Calu3 (cell line): ENCODE data around the gene GPX6. TPM values are rescaled to one million over a fixed set of nuclear protein-coding genes. Genes with fewer than 3 reads are reported as not detected.

Source experiments
- BruUV-seq: library from RNA; stranded (reverse); fragments of 400-500 nt; replicated peaks from 2 replicates; lab custom pipeline; 2021; lab: Mats Ljungman, UMichigan
- CTCF ChIA-PET: fragments of 300-600 bp; sonication (Branson Sonifier 250); formaldehyde crosslinking; loops from one replicate; lab custom pipeline; 2022; ENCODE audit warnings: antibody characterized with exemption; lab: Charles Lee
- DNase-seq: peaks from one replicate; pipeline ENCODE4 v3.0.0; 2022
- H3K27ac Mint-ChIP-seq: one replicate; pipeline ENCODE4 v1.8.0; 2022; ENCODE audit warnings: mixed read lengths; ENCODE audit not compliant: unreplicated experiment
- H3K27me3 Mint-ChIP-seq: one replicate; pipeline ENCODE4 v1.8.0; 2022; ENCODE audit warnings: mixed read lengths; ENCODE audit not compliant: unreplicated experiment
- H3K36me3 Mint-ChIP-seq: one replicate; pipeline ENCODE4 v1.8.0; 2022; ENCODE audit warnings: mild to moderate bottlenecking, moderate library complexity, mixed read lengths; ENCODE audit not compliant: insufficient read depth, unreplicated experiment
- H3K4me1 Mint-ChIP-seq: one replicate; pipeline ENCODE4 v1.8.0; 2022; ENCODE audit warnings: mild to moderate bottlenecking, low read depth, mixed read lengths; ENCODE audit not compliant: unreplicated experiment
- H3K4me3 Mint-ChIP-seq: one replicate; pipeline ENCODE4 v1.8.0; 2022; ENCODE audit warnings: mild to moderate bottlenecking, low read depth, moderate library complexity, mixed read lengths; ENCODE audit not compliant: unreplicated experiment
- H3K9me3 Mint-ChIP-seq: one replicate; pipeline ENCODE4 v1.8.0; 2022; ENCODE audit warnings: low read depth, mixed read lengths; ENCODE audit not compliant: unreplicated experiment
- intact Hi-C: fragments of 100-400 bp; cut with micrococcal nuclease; formaldehyde crosslinking; loops from one replicate; pipeline ENCODE4 v1.10.0; 2022; ENCODE audit not compliant: unreplicated experiment
- total RNA-seq: library from RNA; stranded (reverse); gene quantifications from 2 replicates; pipeline ENCODE4 v1.2.3, GENCODE V29; 2022
- TF ChIP-seq, protein P1 (sequence below): fragments of 200-600 bp; IDR thresholded peaks from one replicate; pipeline ENCODE4 v1.8.0; 2022; ENCODE audit warnings: antibody characterized with exemption; ENCODE audit not compliant: unreplicated experiment

GPX6 gene
- total RNA-seq, 1 experiment from 2014 or later, result not detected

DNA sequence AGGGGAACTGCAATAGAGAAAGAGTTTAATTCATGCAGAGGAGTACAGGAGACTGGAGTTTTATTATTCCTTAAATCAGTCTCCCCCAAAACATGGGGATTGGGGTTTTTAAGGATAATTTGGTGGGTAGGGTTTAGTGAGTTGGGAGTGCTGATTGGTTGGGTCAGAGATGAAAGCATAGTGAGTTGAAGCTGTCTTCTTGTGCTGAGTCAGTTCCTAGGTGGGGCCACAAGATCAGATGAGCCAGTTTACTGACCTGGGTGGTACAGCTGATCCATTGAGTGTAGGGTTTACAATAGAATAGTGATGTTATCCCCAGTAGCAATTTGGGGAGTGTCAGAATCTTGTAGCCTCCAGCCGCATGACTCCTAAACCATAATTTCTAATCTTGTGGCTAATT lies 29.1 kb downstream of the GPX6 start:
- H3K9me3 Mint-ChIP-seq, result no peaks in the 10 kb centered on the region
- BruUV-seq, result no TSS peak
- H3K27ac Mint-ChIP-seq, result no peak overlapping the region
- H3K4me3 Mint-ChIP-seq, result no peak overlapping the region
- CTCF ChIA-PET, result no interaction called here
- no peaks in the 10 kb centered on the region for H3K36me3 Mint-ChIP-seq
- no peaks in the 10 kb centered on the region for H3K4me1 Mint-ChIP-seq
- TF ChIP-seq, protein P1, sequence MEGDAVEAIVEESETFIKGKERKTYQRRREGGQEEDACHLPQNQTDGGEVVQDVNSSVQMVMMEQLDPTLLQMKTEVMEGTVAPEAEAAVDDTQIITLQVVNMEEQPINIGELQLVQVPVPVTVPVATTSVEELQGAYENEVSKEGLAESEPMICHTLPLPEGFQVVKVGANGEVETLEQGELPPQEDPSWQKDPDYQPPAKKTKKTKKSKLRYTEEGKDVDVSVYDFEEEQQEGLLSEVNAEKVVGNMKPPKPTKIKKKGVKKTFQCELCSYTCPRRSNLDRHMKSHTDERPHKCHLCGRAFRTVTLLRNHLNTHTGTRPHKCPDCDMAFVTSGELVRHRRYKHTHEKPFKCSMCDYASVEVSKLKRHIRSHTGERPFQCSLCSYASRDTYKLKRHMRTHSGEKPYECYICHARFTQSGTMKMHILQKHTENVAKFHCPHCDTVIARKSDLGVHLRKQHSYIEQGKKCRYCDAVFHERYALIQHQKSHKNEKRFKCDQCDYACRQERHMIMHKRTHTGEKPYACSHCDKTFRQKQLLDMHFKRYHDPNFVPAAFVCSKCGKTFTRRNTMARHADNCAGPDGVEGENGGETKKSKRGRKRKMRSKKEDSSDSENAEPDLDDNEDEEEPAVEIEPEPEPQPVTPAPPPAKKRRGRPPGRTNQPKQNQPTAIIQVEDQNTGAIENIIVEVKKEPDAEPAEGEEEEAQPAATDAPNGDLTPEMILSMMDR, result no peak
- no peak for DNase-seq
- peaks cover 42% of the 10 kb centered on the region for H3K27me3 Mint-ChIP-seq
- intact Hi-C loops, result no loop called here

DNA sequence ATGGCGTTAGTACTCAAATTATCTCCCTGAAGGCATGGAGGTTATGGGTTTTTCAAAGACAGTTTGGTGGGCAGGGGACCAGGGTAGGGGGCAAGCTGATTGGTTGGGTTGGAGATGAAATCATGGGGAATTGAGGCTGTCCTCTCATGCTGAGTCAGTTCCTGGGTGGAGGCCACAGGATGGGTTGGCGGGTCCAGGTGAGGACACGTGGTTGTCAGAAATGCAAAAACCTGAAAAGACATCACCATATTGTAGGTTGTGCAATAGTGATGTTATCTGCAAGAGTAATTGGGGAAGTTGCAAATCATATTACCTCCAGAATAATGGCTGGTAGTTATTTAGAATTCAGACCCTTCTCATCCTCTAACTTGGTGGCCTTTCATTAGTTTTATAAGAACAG lies 30.1 kb downstream of the GPX6 start:
- TF ChIP-seq, protein P1, result no peak
- Mint-ChIP-seq H3K4me1 (no peaks in the 10 kb centered on the region), H3K27ac (no peak overlapping the region), H3K27me3 (peaks cover 52% of the 10 kb centered on the region), H3K9me3 (no peaks in the 10 kb centered on the region), H3K4me3 (no peak overlapping the region), H3K36me3 (no peaks in the 10 kb centered on the region)
- no TSS peak for BruUV-seq
- CTCF ChIA-PET, result no interaction called here
- intact Hi-C loops, result no loop called here
- DNase-seq, result no peak

DNA sequence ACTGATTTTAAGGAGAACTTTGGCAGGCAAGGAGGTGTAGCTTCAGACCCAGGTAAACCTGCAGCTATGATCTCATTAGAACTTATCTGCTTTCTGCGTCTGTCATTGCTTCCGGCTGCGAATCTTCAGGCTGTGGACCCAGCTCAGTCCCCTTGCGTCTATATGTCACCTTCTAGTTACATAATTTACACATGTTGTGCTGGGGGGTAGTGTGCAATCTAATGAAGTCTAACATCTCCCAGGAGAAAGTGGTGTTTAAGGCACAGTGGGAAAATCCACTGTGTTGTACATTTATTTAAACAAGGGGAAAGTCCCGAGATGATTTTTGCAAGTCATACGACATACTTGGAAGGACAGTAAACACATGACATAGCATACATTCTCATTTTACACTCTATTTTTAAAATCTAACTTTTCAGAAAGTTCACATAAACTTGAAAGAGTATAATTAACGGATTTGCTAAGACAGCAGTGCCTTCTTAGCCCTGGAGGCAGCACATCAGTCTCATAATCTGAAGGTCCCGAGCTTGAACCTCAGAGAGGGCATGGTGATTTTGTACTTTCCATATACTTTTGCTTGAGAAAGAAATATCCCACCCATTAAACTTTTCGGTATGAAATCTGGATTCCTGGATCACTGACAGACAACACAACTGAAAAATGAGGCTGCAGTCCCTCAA lies 35.2 kb downstream of the GPX6 start:
- intact Hi-C loops, result no loop called here

DNA sequence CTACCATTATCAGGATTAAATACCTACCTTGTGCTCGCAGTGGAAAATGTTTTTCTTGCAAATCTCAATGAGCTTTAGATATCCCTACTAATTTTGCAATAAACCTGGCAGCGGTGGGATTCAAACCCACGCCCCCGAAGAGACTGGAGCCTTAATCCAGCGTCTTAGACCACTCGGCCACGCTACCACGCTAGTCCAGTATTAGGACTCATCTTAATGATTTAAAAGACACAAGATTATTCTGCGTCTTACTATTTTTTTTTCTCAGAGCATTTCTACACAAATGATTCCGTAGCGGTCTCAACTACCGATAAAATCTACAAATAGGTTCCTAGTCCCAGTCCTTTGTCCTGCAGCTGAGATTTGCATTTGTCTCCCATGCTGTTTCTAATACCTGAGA lies 37.1 kb downstream of the GPX6 start:
- H3K4me1 Mint-ChIP-seq, result no peaks in the 10 kb centered on the region
- peaks cover 10% of the 10 kb centered on the region for H3K36me3 Mint-ChIP-seq
- no TSS peak for BruUV-seq
- intact Hi-C loops, result no loop called here
- TF ChIP-seq, protein P1, result no peak
- CTCF ChIA-PET, result no interaction called here
- H3K27ac Mint-ChIP-seq, result no peak overlapping the region
- DNase-seq, result no peak
- peaks cover 61% of the 10 kb centered on the region for H3K27me3 Mint-ChIP-seq
- H3K4me3 Mint-ChIP-seq, result no peak overlapping the region
- H3K9me3 Mint-ChIP-seq, result no peaks in the 10 kb centered on the region

More for the DNA sequence above, 35.2 kb downstream of the GPX6 start:
- Mint-ChIP-seq H3K4me1 (no peaks in the 10 kb centered on the region), H3K9me3 (no peaks in the 10 kb centered on the region), H3K27ac (no peak overlapping the region), H3K36me3 (no peaks in the 10 kb centered on the region), H3K4me3 (no peak overlapping the region), H3K27me3 (peaks cover 61% of the 10 kb centered on the region)
- CTCF ChIA-PET, result no interaction called here
- no peak for DNase-seq
- TF ChIP-seq, protein P1, result no peak
- no TSS peak for BruUV-seq
